ENCODE data around the gene ATP1B3.
"Not testable (repeated sequence)": the region's sequence is repeated elsewhere in the genome, so short reads cannot be mapped to it uniquely, and the experiment has no call there.

ATP1B3 gene

GRCh38 chr3:141881702-141882101, 5.3 kb downstream of the ATP1B3 start:
- no peak overlapping the region for H3K4me3 ChIP-seq (ENCODE audit: severe bottlenecking)
- DNase-seq (ENCODE audit: low spot score) = no peak
- H3K9me3 ChIP-seq (ENCODE audit: severe bottlenecking) = no peaks in the 10 kb centered on the region
- no peak for TF ChIP-seq CTCF (IDR thresholded peaks at IDR 0.05; ENCODE audit: poor library complexity, severe bottlenecking)
- H3K27ac ChIP-seq (ENCODE audit: poor library complexity, severe bottlenecking) = no peak overlapping the region
- peaks cover 37% of the 10 kb centered on the region for H3K36me3 ChIP-seq (ENCODE audit: low read depth)
- H3K4me1 ChIP-seq (ENCODE audit: insufficient read depth, poor library complexity, severe bottlenecking) = peaks cover 8% of the 10 kb centered on the region
- H3K27me3 ChIP-seq (ENCODE audit: insufficient read depth, poor library complexity, severe bottlenecking) = no peaks in the 10 kb centered on the region
- no peak for ATAC-seq (ENCODE audit: low read depth)

- H3K4me3 ChIP-seq (ENCODE audit: severe bottlenecking) = no peak overlapping the region
- no peak overlapping the region for H3K27ac ChIP-seq (ENCODE audit: poor library complexity, severe bottlenecking)
- H3K27me3 ChIP-seq (ENCODE audit: insufficient read depth, poor library complexity, severe bottlenecking) = no peaks in the 10 kb centered on the region
- H3K36me3 ChIP-seq (ENCODE audit: low read depth) = peaks cover 35% of the 10 kb centered on the region
- no peak for TF ChIP-seq CTCF (IDR thresholded peaks at IDR 0.05; ENCODE audit: poor library complexity, severe bottlenecking)
- no peak for ATAC-seq (ENCODE audit: low read depth)
- H3K4me1 ChIP-seq (ENCODE audit: insufficient read depth, poor library complexity, severe bottlenecking) = peaks cover 4% of the 10 kb centered on the region
- no peaks in the 10 kb centered on the region for H3K9me3 ChIP-seq (ENCODE audit: severe bottlenecking)
- DNase-seq (ENCODE audit: low spot score) = no peak
Measured at GRCh38 chr3:141887051-141887450, 10.6 kb downstream of the ATP1B3 start.

GRCh38 chr3:141888548-141888947, 12.1 kb downstream of the ATP1B3 start:
- H3K4me3 ChIP-seq (ENCODE audit: severe bottlenecking) = not testable (repeated sequence)

GRCh38 chr3:141894524-141895176, 18.2 kb downstream of the ATP1B3 start:
- Histone ChIP-seq H3K36me3 (ENCODE audit: low read depth) (peaks cover 28% of the 10 kb centered on the region), H3K9me3 (ENCODE audit: severe bottlenecking) (peaks cover 2% of the 10 kb centered on the region), H3K4me1 (ENCODE audit: insufficient read depth, poor library complexity, severe bottlenecking) (peaks cover 7% of the 10 kb centered on the region), H3K27ac (ENCODE audit: poor library complexity, severe bottlenecking) (no peak overlapping the region), H3K4me3 (ENCODE audit: severe bottlenecking) (no peak overlapping the region), H3K27me3 (ENCODE audit: insufficient read depth, poor library complexity, severe bottlenecking) (no peaks in the 10 kb centered on the region)
- ATAC-seq (ENCODE audit: low read depth) (peak; percentile 93), DNase-seq (ENCODE audit: low spot score) (no peak)
- no peak for TF ChIP-seq CTCF (IDR thresholded peaks at IDR 0.05; ENCODE audit: poor library complexity, severe bottlenecking)

More at GRCh38 chr3:141888548-141888947, 12.1 kb downstream of the ATP1B3 start:
- H3K9me3 ChIP-seq (ENCODE audit: severe bottlenecking); H3K27me3 ChIP-seq (ENCODE audit: insufficient read depth, poor library complexity, severe bottlenecking); H3K27ac ChIP-seq (ENCODE audit: poor library complexity, severe bottlenecking); DNase-seq (ENCODE audit: low spot score); ATAC-seq (ENCODE audit: low read depth); H3K4me1 ChIP-seq (ENCODE audit: insufficient read depth, poor library complexity, severe bottlenecking): not testable (repeated sequence)
- peaks cover 20% of the 10 kb centered on the region for H3K36me3 ChIP-seq (ENCODE audit: low read depth)

GRCh38 chr3:141895731-141896130, 19.3 kb downstream of the ATP1B3 start:
- H3K9me3 ChIP-seq (ENCODE audit: severe bottlenecking) = peaks cover 2% of the 10 kb centered on the region
- ATAC-seq (ENCODE audit: low read depth) = no peak

More at GRCh38 chr3:141895731-141896130, 19.3 kb downstream of the ATP1B3 start:
- H3K4me3 ChIP-seq (ENCODE audit: severe bottlenecking) = no peak overlapping the region
- peaks cover 34% of the 10 kb centered on the region for H3K36me3 ChIP-seq (ENCODE audit: low read depth)
- no peak for TF ChIP-seq CTCF (IDR thresholded peaks at IDR 0.05; ENCODE audit: poor library complexity, severe bottlenecking)
- H3K27ac ChIP-seq (ENCODE audit: poor library complexity, severe bottlenecking) = no peak overlapping the region
- no peaks in the 10 kb centered on the region for H3K27me3 ChIP-seq (ENCODE audit: insufficient read depth, poor library complexity, severe bottlenecking)
- peaks cover 7% of the 10 kb centered on the region for H3K4me1 ChIP-seq (ENCODE audit: insufficient read depth, poor library complexity, severe bottlenecking)
- DNase-seq (ENCODE audit: low spot score) = no peak

Measured in RWPE2 (cell line).